ENCODE measurements around the gene ARX. TPM values are rescaled to one million over a fixed set of nuclear protein-coding genes. Genes with fewer than 3 reads are reported as not detected.

Gene ARX
- polyA plus RNA-seq, 1 of the 3 experiments (the other 2 are of a cell fraction), result not detected

DNA sequence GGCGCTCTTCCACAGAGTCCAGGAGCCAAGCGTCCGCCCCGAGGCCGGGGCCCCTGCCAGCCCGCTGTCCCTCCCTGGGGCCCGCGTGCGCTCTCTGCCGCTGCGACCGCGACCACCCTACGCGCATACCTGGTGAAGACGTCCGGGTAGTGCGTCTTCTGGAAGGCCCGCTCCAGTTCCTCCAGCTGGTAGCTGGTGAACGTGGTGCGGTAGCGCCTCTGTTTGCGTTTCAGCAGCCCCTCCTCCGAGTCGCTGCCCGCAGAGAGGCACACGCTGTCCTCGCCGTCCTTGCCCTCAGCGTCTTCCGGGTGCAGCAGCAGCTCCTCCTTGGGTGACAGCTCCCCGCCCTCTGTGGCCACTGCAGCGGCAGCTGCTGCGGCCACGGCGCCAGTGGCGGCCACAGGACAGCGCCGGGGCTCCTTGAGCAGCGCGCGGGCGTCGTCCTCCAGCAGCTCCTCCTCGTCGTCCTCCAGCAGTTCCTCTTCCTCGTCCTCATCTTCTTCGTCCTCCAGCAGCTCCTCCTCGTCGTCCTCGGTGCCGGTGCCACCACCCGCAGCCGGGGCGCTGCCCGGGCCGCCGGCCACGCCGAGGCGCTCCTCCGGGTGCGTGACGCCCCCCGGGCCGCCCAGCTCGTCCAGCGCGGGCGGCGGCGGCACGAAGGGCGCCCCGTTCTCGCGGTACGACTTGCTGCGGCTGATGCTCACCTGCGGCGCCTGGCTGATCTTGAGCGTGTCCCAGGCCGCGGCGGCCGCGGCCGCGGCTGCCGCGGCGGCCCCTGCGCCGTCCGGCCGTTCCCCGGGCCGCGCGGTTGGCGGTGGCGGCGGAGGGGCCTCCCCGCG, 2.8 kb downstream of the ARX start:
- Histone ChIP-seq H3K9me3 (no peaks in the 10 kb centered on the region), H3K27me3 (ENCODE audit: insufficient read depth) (peaks cover 56% of the 10 kb centered on the region), H3K9ac (no peak overlapping the region), H3K36me3 (replicated peaks in 1 of 2; ENCODE audit: control insufficient read depth in 1 of 2, insufficient read depth in 2 of 2, low read length in 1 of 2) (no peaks in the 10 kb centered on the region), H3K79me2 (ENCODE audit: insufficient read depth) (no peaks in the 10 kb centered on the region), H2AFZ (ENCODE audit: low read depth) (no peak overlapping the region), H3K4me3 (ENCODE audit: low read depth in 2 of 2, low read length in 1 of 2) (peak overlapping the region in 1 of 2 experiments; percentile 31; a peak in 1 of 4 replicates), H3K4me2 (peak overlapping the region; percentile 52; the same call in 1 of the 2 replicates), H3K4me1 (ENCODE audit: control insufficient read depth in 1 of 2, insufficient read depth in 2 of 2, low read depth in 1 of 2, low read length in 1 of 2) (peaks cover 0 to 12% of the 10 kb centered on the region in 2 experiments; a peak in 2 of 4 replicates), H3F3A (replicated peaks; ENCODE audit: insufficient read depth) (no peaks in the 10 kb centered on the region), H3K27ac (ENCODE audit: low read depth in 2 of 2, low read length in 1 of 2) (no peak overlapping the region), H4K20me1 (ENCODE audit: insufficient read depth) (no peaks in the 10 kb centered on the region), H3K9me2 (no peaks in the 10 kb centered on the region)
- POLR2A ChIA-PET, result no interaction called here
- DNase-seq, result peak; percentile 48
- CTCF ChIA-PET, result interaction anchor here (0.9 to 1.3 kb wide), 3 partner anchors 9 to 174 kb away, joined by 3 to 4 read pairs (median 3); no protein-coding TSS in a partner anchor
- WGBS (ENCODE audit: low lambda C conversion rate), result 4% methylated on average over 17 of the region's 105 CpGs
- TF ChIP-seq SIN3A (IDR thresholded peaks at IDR 0.05; ENCODE audit: borderline replicate concordance, low read depth, low read length) (no peak), EZH2phosphoT487 (IDR thresholded peaks at IDR 0.05; ENCODE audit: borderline replicate concordance, low read depth) (no peak), RCOR1 (IDR thresholded peaks at IDR 0.05; ENCODE audit: low read length) (no peak), RAD21 (IDR thresholded peaks at IDR 0.05; ENCODE audit: low read length) (no peak), SMC3 (IDR thresholded peaks at IDR 0.05; ENCODE audit: low read depth, low read length) (no peak), FOXM1 (IDR thresholded peaks at IDR 0.05; ENCODE audit: low read depth) (no peak), ELF1 (IDR thresholded peaks at IDR 0.05) (no peak), FOXJ3 (CRISPR knock-in tag; IDR thresholded peaks at IDR 0.05) (no peak), TCF12 (IDR thresholded peaks at IDR 0.05) (no peak), MXI1 (IDR thresholded peaks at IDR 0.05; ENCODE audit: low read depth, low read length) (no peak), YY1 (IDR thresholded peaks at IDR 0.05; ENCODE audit: low read depth) (no peak), CHD2 (IDR thresholded peaks at IDR 0.05; ENCODE audit: low read length, partially characterized antibody) (no peak)
- TF ChIP-seq, protein P1, sequence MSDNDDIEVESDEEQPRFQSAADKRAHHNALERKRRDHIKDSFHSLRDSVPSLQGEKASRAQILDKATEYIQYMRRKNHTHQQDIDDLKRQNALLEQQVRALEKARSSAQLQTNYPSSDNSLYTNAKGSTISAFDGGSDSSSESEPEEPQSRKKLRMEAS (IDR thresholded peaks at IDR 0.05; ENCODE audit: low read depth), result no peak
- TF ChIP-seq, protein P2, sequence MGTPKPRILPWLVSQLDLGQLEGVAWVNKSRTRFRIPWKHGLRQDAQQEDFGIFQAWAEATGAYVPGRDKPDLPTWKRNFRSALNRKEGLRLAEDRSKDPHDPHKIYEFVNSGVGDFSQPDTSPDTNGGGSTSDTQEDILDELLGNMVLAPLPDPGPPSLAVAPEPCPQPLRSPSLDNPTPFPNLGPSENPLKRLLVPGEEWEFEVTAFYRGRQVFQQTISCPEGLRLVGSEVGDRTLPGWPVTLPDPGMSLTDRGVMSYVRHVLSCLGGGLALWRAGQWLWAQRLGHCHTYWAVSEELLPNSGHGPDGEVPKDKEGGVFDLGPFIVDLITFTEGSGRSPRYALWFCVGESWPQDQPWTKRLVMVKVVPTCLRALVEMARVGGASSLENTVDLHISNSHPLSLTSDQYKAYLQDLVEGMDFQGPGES (IDR thresholded peaks at IDR 0.05; ENCODE audit: low read depth, low read length), result no peak
- TF ChIP-seq, protein P3, sequence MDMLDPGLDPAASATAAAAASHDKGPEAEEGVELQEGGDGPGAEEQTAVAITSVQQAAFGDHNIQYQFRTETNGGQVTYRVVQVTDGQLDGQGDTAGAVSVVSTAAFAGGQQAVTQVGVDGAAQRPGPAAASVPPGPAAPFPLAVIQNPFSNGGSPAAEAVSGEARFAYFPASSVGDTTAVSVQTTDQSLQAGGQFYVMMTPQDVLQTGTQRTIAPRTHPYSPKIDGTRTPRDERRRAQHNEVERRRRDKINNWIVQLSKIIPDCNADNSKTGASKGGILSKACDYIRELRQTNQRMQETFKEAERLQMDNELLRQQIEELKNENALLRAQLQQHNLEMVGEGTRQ (IDR thresholded peaks at IDR 0.05; ENCODE audit: borderline replicate concordance, low read depth, low read length), result no peak
- TF ChIP-seq, protein P4, sequence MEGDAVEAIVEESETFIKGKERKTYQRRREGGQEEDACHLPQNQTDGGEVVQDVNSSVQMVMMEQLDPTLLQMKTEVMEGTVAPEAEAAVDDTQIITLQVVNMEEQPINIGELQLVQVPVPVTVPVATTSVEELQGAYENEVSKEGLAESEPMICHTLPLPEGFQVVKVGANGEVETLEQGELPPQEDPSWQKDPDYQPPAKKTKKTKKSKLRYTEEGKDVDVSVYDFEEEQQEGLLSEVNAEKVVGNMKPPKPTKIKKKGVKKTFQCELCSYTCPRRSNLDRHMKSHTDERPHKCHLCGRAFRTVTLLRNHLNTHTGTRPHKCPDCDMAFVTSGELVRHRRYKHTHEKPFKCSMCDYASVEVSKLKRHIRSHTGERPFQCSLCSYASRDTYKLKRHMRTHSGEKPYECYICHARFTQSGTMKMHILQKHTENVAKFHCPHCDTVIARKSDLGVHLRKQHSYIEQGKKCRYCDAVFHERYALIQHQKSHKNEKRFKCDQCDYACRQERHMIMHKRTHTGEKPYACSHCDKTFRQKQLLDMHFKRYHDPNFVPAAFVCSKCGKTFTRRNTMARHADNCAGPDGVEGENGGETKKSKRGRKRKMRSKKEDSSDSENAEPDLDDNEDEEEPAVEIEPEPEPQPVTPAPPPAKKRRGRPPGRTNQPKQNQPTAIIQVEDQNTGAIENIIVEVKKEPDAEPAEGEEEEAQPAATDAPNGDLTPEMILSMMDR (IDR thresholded peaks at IDR 0.05), result no peak

Measured in SK-N-SH (cell line).